ENCODE data around the gene SLC27A1. TPM values are rescaled to one million over a fixed set of nuclear protein-coding genes. Genes with fewer than 3 reads are reported as not detected.

Gene SLC27A1
- total and polyA plus RNA-seq, 4 donors, result 2.4 to 7.4 (median 4.0) TPM

GRCh38 chr19:17515408-17516149 lies 45.3 kb downstream of the SLC27A1 start:
- Histone ChIP-seq H3K4me1 (ENCODE audit: control insufficient read depth in 4 of 4, insufficient read depth in 4 of 4, low read length in 3 of 4) (peaks cover 1 to 13% (median 9%) of the 10 kb centered on the region in 4 donors), H3K4me3 (ENCODE audit: low read depth in 1 of 3, low read length in 3 of 3) (no peak overlapping the region), H3K9ac (ENCODE audit: low read depth in 1 of 2, low read length in 2 of 2) (no peak overlapping the region), H3K27me3 (ENCODE audit: control insufficient read depth in 4 of 4, insufficient read depth in 4 of 4, low read length in 3 of 4) (no peaks in the 10 kb centered on the region), H3K9me3 (ENCODE audit: control insufficient read depth in 4 of 4, low read length in 3 of 4) (peaks cover 0 to 6% (median 2%) of the 10 kb centered on the region in 4 donors), H3K36me3 (ENCODE audit: control insufficient read depth in 4 of 4, insufficient read depth in 3 of 4, low read depth in 1 of 4, low read length in 3 of 4) (peaks cover 2 to 12% (median 9%) of the 10 kb centered on the region in 4 donors), H3K27ac (ENCODE audit: low read depth in 1 of 2, low read length in 2 of 2) (no peak overlapping the region)
- 92% methylated on average over 15 of the region's 15 CpGs for WGBS
- no peak for DNase-seq (ENCODE audit: low spot score)
- TF ChIP-seq FOXA1 (IDR thresholded peaks at IDR 0.05), result no peak
- TF ChIP-seq SP1 (IDR thresholded peaks at IDR 0.05), result no peak
- TF ChIP-seq ZBTB33 (IDR thresholded peaks at IDR 0.05), result no peak
- no peak for TF ChIP-seq EGR1 (IDR thresholded peaks at IDR 0.05; ENCODE audit: low read depth in 2 of 2)
- TF ChIP-seq RAD21 (IDR thresholded peaks at IDR 0.05), result no peak
- no peak for TF ChIP-seq CTCF (IDR thresholded peaks at IDR 0.05; ENCODE audit: low read depth, low read length, missing input control)
- TF ChIP-seq FOXA2 (IDR thresholded peaks at IDR 0.05), result no peak
- TF ChIP-seq RXRA (IDR thresholded peaks at IDR 0.05), result no peak
- no peak for TF ChIP-seq YY1 (IDR thresholded peaks at IDR 0.05)

DNA sequence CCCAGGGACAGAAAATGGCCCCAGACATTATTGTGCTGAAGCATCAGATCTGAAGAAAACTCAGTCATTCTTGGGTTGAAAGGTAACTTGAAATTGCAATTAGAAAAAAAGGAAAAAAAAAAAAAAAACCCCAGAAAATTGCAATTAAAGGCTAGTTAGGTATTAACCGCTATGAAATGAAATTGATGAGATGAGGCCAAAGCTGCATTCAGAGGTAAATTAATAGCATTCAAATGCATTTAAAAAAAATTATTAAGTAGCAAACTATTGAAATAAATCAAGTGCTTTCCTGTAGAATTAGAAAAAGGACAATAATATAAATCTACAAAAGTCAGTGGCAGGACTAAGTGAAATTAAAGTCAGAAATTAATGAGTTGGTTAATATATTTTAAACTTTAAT lies 47.6 kb downstream of the SLC27A1 start:
- peaks cover 2 to 14% (median 9%) of the 10 kb centered on the region in 4 donors for H3K36me3 ChIP-seq (ENCODE audit: control insufficient read depth in 4 of 4, insufficient read depth in 3 of 4, low read depth in 1 of 4, low read length in 3 of 4)
- no peak for DNase-seq (ENCODE audit: low spot score)

More for the DNA sequence above, 47.6 kb downstream of the SLC27A1 start:
- no peak overlapping the region for H3K27ac ChIP-seq (ENCODE audit: low read depth in 1 of 2, low read length in 2 of 2)
- H3K4me1 ChIP-seq (ENCODE audit: control insufficient read depth in 4 of 4, insufficient read depth in 4 of 4, low read length in 3 of 4), result no peaks in the 10 kb centered on the region
- H3K9me3 ChIP-seq (ENCODE audit: control insufficient read depth in 4 of 4, low read length in 3 of 4), result peaks cover 0 to 6% (median 2%) of the 10 kb centered on the region in 4 donors
- no peak overlapping the region for H3K4me3 ChIP-seq (ENCODE audit: low read depth in 1 of 3, low read length in 3 of 3)
- 91% methylated on average over 1 of the region's 1 CpG for WGBS
- no peak overlapping the region for H3K9ac ChIP-seq (ENCODE audit: low read depth in 1 of 2, low read length in 2 of 2)
- TF ChIP-seq ZBTB33 (IDR thresholded peaks at IDR 0.05) (no peak), RXRA (IDR thresholded peaks at IDR 0.05) (no peak), ATF3 (IDR thresholded peaks at IDR 0.05) (no peak), HNF4G (IDR thresholded peaks at IDR 0.05) (no peak), SP1 (IDR thresholded peaks at IDR 0.05) (no peak), NR2F2 (IDR thresholded peaks at IDR 0.05) (no peak), EGR1 (IDR thresholded peaks at IDR 0.05; ENCODE audit: low read depth in 2 of 2) (no peak), FOXA2 (IDR thresholded peaks at IDR 0.05) (no peak), JUND (IDR thresholded peaks at IDR 0.05) (no peak), CTCF (IDR thresholded peaks at IDR 0.05; ENCODE audit: low read depth, low read length, missing input control) (no peak), GABPA (IDR thresholded peaks at IDR 0.05 in 1 of 2, conservative IDR thresholded peaks at IDR 0.05 in 1 of 2) (no peak), YY1 (IDR thresholded peaks at IDR 0.05) (no peak)
- no peaks in the 10 kb centered on the region for H3K27me3 ChIP-seq (ENCODE audit: control insufficient read depth in 4 of 4, insufficient read depth in 4 of 4, low read length in 3 of 4)

Data from liver (tissue), 9 donors.